Measurements from ENCODE around the gene CERK.

DNA sequence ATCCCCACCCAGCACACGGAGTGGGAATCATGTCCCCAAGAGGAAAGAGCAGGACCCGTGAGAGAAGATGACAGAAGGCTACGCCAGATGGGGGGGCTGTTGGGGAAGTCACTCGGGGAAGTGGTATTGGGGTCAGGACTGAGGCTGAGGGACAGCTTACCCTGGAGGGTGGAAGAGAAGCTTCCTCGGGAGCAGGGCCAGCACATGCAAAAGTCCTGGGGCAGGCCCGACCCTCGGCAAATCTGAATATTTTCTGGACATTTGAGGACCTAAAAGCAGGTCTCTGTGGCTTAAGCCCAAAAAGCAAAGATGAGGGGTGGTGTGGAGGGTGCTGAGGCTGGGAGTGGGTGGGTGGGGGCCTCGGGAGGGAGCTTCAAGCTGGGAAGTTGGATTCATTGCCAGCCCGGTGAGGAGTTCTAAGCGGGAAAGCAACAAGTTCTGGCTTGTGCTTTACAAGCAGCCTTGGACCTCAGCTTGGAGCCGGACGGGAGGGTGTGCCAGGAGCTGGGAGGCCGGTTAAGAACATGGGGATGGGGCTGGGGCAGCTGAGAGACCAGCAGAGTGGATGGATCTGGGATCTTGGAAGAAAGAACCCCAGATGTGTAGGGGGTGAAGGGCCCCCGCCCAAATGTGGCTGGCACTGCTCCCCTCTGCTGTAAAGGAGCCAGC, 83.0 kb downstream of the CERK start:
- TF ChIP-seq HOXA5 (CRISPR knock-in tag; IDR thresholded peaks at IDR 0.05) (no peak), FOXP1 (IDR thresholded peaks at IDR 0.05) (no peak), FOXP1 (CRISPR knock-in tag; IDR thresholded peaks at IDR 0.05) (no peak), KMT2A (CRISPR knock-in tag; IDR thresholded peaks at IDR 0.05) (no peak), NFKB2 (CRISPR knock-in tag; IDR thresholded peaks at IDR 0.05; ENCODE audit: borderline replicate concordance) (no peak), DNMT3B (CRISPR knock-in tag; conservative IDR thresholded peaks at IDR 0.05) (no peak), ZNF317 (CRISPR knock-in tag; IDR thresholded peaks at IDR 0.05) (no peak)
- TF ChIP-seq, protein P1, sequence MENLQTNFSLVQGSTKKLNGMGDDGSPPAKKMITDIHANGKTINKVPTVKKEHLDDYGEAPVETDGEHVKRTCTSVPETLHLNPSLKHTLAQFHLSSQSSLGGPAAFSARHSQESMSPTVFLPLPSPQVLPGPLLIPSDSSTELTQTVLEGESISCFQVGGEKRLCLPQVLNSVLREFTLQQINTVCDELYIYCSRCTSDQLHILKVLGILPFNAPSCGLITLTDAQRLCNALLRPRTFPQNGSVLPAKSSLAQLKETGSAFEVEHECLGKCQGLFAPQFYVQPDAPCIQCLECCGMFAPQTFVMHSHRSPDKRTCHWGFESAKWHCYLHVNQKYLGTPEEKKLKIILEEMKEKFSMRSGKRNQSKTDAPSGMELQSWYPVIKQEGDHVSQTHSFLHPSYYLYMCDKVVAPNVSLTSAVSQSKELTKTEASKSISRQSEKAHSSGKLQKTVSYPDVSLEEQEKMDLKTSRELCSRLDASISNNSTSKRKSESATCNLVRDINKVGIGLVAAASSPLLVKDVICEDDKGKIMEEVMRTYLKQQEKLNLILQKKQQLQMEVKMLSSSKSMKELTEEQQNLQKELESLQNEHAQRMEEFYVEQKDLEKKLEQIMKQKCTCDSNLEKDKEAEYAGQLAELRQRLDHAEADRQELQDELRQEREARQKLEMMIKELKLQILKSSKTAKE (CRISPR knock-in tag; IDR thresholded peaks at IDR 0.05; ENCODE audit: borderline replicate concordance), result no peak
- TF ChIP-seq, protein P2, sequence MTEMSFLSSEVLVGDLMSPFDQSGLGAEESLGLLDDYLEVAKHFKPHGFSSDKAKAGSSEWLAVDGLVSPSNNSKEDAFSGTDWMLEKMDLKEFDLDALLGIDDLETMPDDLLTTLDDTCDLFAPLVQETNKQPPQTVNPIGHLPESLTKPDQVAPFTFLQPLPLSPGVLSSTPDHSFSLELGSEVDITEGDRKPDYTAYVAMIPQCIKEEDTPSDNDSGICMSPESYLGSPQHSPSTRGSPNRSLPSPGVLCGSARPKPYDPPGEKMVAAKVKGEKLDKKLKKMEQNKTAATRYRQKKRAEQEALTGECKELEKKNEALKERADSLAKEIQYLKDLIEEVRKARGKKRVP (CRISPR knock-in tag; IDR thresholded peaks at IDR 0.05), result no peak

Data from HepG2 (cell line).